HEK293 (cell line): ENCODE measurements around the gene FAM234B.

Experiments
- ZNF23 ChIP-seq: fragments of 450-650 bp; formaldehyde crosslinking; IDR thresholded peaks from 2 replicates; pipeline ENCODE4 v1.5.1; 2016; ENCODE audit warnings: missing biosample characterization, missing genetic modification characterization, borderline replicate concordance
- ZNF37A ChIP-seq: fragments of 450-650 bp; IDR thresholded peaks from 2 replicates; pipeline ENCODE4 v1.5.1; 2018; ENCODE audit warnings: missing biosample characterization, missing genetic modification characterization
- TF ChIP-seq, protein P1 (sequence below): fragments of 450-650 bp; formaldehyde crosslinking; IDR thresholded peaks from 2 replicates; pipeline ENCODE4 v1.5.1; 2016; ENCODE audit warnings: missing biosample characterization, missing genetic modification characterization
- TF ChIP-seq, protein P2 (sequence below): fragments of 450-650 bp; formaldehyde crosslinking; IDR thresholded peaks from 2 replicates; pipeline ENCODE4 v1.5.1; 2016; ENCODE audit warnings: missing biosample characterization, missing genetic modification characterization

DNA sequence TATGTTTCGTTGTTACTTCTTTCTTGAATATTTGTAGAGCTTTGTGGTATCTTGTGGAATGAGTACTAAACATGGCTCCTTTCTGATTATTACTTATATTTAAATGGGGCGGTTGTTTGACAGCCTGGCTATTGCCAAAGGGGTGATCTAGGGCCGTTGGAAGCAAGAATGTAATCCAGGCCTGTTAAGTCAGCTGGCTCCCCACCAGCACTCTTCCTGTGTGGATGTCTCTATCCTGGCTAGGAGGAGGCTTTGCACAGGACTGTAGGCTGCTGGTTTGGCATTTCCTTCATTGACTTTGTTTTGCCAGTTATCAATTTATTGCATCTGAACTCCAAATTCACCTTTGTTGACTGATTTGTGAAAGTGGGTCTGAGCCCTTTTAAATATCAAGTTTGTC lies 5.6 kb downstream of the FAM234B start:
- TF ChIP-seq, protein P1, sequence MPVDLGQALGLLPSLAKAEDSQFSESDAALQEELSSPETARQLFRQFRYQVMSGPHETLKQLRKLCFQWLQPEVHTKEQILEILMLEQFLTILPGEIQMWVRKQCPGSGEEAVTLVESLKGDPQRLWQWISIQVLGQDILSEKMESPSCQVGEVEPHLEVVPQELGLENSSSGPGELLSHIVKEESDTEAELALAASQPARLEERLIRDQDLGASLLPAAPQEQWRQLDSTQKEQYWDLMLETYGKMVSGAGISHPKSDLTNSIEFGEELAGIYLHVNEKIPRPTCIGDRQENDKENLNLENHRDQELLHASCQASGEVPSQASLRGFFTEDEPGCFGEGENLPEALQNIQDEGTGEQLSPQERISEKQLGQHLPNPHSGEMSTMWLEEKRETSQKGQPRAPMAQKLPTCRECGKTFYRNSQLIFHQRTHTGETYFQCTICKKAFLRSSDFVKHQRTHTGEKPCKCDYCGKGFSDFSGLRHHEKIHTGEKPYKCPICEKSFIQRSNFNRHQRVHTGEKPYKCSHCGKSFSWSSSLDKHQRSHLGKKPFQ (tag by site-specific recombination), result no peak
- TF ChIP-seq ZNF37A, result no peak
- TF ChIP-seq ZNF23, result no peak
- TF ChIP-seq, protein P2, sequence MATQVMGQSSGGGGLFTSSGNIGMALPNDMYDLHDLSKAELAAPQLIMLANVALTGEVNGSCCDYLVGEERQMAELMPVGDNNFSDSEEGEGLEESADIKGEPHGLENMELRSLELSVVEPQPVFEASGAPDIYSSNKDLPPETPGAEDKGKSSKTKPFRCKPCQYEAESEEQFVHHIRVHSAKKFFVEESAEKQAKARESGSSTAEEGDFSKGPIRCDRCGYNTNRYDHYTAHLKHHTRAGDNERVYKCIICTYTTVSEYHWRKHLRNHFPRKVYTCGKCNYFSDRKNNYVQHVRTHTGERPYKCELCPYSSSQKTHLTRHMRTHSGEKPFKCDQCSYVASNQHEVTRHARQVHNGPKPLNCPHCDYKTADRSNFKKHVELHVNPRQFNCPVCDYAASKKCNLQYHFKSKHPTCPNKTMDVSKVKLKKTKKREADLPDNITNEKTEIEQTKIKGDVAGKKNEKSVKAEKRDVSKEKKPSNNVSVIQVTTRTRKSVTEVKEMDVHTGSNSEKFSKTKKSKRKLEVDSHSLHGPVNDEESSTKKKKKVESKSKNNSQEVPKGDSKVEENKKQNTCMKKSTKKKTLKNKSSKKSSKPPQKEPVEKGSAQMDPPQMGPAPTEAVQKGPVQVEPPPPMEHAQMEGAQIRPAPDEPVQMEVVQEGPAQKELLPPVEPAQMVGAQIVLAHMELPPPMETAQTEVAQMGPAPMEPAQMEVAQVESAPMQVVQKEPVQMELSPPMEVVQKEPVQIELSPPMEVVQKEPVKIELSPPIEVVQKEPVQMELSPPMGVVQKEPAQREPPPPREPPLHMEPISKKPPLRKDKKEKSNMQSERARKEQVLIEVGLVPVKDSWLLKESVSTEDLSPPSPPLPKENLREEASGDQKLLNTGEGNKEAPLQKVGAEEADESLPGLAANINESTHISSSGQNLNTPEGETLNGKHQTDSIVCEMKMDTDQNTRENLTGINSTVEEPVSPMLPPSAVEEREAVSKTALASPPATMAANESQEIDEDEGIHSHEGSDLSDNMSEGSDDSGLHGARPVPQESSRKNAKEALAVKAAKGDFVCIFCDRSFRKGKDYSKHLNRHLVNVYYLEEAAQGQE (tag by site-specific recombination), result no peak
